Heart right ventricle (tissue), 16 donors: Measurements from ENCODE around the gene ZNF750. TPM values are rescaled to one million over a fixed set of nuclear protein-coding genes. Genes with fewer than 3 reads are reported as not detected.

Experiments
- ATAC-seq, 8 donors: fragments of 200-7000 bp; cut with Tn5 transposase; one replicate each; pipeline ENCODE4 v1.9.1; 2020; ENCODE audit warnings: mild to moderate bottlenecking in 8 of 8, moderate library complexity in 8 of 8, moderate number of reproducible peaks in 1 of 8
- DNase-seq, 2 donors: peaks; one replicate each; pipeline ENCODE4 v3.0.0-alpha.2; 2020
- H3K27ac ChIP-seq, 10 donors: fragments of 200-600 bp; sonication (generic) in 2 of 10; one replicate each; pipeline versions ENCODE4 v1.5.0 to v1.8.0; 2020 to 2022; ENCODE audit warnings: mild to moderate bottlenecking in 3 of 10
- H3K27me3 ChIP-seq, 7 donors: fragments of 200-600 bp; one replicate each; pipeline ENCODE4 v1.8.0; 2021 to 2022; ENCODE audit warnings: mild to moderate bottlenecking in 2 of 7
- H3K36me3 ChIP-seq, 9 donors: fragments of 200-600 bp; sonication (generic) in 1 of 9; one replicate each; pipeline versions ENCODE4 v1.5.0 to v1.8.0; 2020 to 2022; ENCODE audit warnings: mild to moderate bottlenecking in 2 of 9
- H3K4me1 ChIP-seq, 9 donors: fragments of 200-600 bp; sonication (generic) in 1 of 9; one replicate each; pipeline versions ENCODE4 v1.5.0 to v1.8.0; 2020 to 2022; ENCODE audit warnings: mild to moderate bottlenecking in 4 of 9
- H3K4me3 ChIP-seq, 10 donors: fragments of 200-600 bp; sonication (generic) in 2 of 10; one replicate each; pipeline versions ENCODE4 v1.5.0 to v1.8.0; 2020 to 2022; ENCODE audit warnings: mild to moderate bottlenecking in 7 of 10, moderate library complexity in 2 of 10
- H3K9me3 ChIP-seq, 11 donors: fragments of 200-600 bp in 10 of 11; sonication (generic) in 2 of 11; one replicate each; pipeline versions ENCODE4 v1.5.0 to v1.8.0; 2013 to 2022; ENCODE audit warnings: mild to moderate bottlenecking in 2 of 11, control low read depth in 1 of 11, moderate library complexity in 1 of 11
- WGBS, 2 donors: extraction: QIAGEN DNeasy Blood & Tissue Kit; methylation state at CpG; one replicate each; pipeline ENCODE4 v1.1.7; 2013; ENCODE audit warnings: inconsistent platforms in 1 of 2; 5-methylcytosine and 5-hydroxymethylcytosine counted together
- intact Hi-C, 10 donors: fragments of 100-400 bp; cut with DNase I; formaldehyde crosslinking; loops; one replicate each; pipeline versions ENCODE4 v1.11.1 to v1.14.2; 2022
- polyA plus RNA-seq, 2 donors: library from polyadenylated mRNA; stranded (reverse); fragments of 200-250 nt; gene quantifications; one replicate each; pipeline ENCODE4 v1.2.3, GENCODE V29; 2013
- total RNA-seq, 10 donors: library from RNA; stranded (reverse); fragmentation: NEBNext Ultra II Directional in 3 of 10; extraction: Animal tissue kit (Norgen Biotek cat#: 25700) in 3 of 10; gene quantifications; one replicate each; pipeline versions ENCODE4 v1.2.1 to v1.2.4, GENCODE V29; 2021 to 2023
- TF ChIP-seq, protein P1 (sequence below), 9 donors: fragments of 200-600 bp; sonication (generic) in 2 of 9; IDR thresholded peaks; one replicate each; pipeline versions ENCODE4 v1.5.0 to v1.8.0; 2021 to 2022; ENCODE audit warnings: antibody characterized with exemption in 9 of 9, mild to moderate bottlenecking in 5 of 9, moderate library complexity in 1 of 9
- donor health status: Arrhythmogenic right ventricular cardiomyopathy.
- donor health status: ischemic (EF 13 %, LVEDD 7.1; RV severe dilation, severe dysfunction).
- donor health status: healthy with polysubstance abuse.
- donor health status: DM: no; HTN: yes; CAD: no.
- donor health status: DM: no; HTN: no; CAD: no.
- donor health status: ischemic (EF 25% LVEDD 6.9; RV normal size, moderate dysfunction).
- donor health status: ischemic (EF 25% LVEDD 5.7; RV mildly dilated, moderate dysfunction).
- donor health status: healthy.
- donor health status: DM: yes; HTN: yes; CAD: no.
- donor health status: Ischemic cardiomyopathy.
- donor health status: ischemic (EF 35%, LVEDD 5.7; RV mildly dilated, moderate dysfunction).
- donor health status: nonischemic (EF 11% LVEDD 7.7; RV severe dilation, severe dysfunction).
- donor health status: DM: yes; HTN: yes; CAD: no.
- donor health status: PGD.
- donor health status: ischemic (EF 29% LVEDD 5.4; RV normal size, mild dysfunction).
- donor health status: nonischemic (EF 23%, LVEDD 6.1; RV moderate dilation, normal function).

The ZNF750 gene
- total and polyA plus RNA-seq, 12 donors: 0.11 to 0.20 (median 0.15) TPM; not detected in 7

DNA sequence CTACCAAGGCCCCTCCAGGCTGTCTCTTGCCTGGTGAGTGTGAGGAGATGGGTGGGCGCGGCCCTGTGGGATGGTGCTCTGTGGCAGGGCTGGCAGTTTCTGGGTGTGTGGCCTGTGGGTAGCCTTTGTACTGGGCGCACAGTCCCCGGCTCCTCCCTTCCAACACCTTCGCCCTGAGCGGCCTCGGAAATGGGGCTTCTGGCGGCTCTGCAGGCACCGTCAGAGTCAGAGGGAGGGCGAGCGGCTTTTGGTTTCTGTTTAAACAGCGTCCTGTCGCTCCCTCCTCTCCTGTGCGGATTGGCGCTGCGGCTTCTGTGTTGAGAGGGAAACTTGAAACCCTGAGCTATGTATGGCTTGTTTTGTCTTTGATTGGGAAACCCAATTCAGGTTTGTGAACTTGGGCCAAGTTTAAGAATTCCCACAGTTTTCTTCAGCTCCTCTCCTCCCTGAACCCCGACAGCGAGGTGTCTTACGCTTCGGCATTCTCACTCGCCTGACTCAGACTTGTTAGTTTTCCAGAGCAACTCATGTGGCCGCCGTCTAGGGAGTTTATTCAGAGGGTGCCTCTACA, 8.3 kb upstream of the ZNF750 start:
- 70 to 74% methylated on average over 23 of the region's 23 CpGs for WGBS, 2 donors
- DNase-seq (peak in 1 of 2 donors; percentile 50), ATAC-seq (peak in 4 of 8 donors; percentile 7 to 27 (median 22))
- TF ChIP-seq, protein P1, sequence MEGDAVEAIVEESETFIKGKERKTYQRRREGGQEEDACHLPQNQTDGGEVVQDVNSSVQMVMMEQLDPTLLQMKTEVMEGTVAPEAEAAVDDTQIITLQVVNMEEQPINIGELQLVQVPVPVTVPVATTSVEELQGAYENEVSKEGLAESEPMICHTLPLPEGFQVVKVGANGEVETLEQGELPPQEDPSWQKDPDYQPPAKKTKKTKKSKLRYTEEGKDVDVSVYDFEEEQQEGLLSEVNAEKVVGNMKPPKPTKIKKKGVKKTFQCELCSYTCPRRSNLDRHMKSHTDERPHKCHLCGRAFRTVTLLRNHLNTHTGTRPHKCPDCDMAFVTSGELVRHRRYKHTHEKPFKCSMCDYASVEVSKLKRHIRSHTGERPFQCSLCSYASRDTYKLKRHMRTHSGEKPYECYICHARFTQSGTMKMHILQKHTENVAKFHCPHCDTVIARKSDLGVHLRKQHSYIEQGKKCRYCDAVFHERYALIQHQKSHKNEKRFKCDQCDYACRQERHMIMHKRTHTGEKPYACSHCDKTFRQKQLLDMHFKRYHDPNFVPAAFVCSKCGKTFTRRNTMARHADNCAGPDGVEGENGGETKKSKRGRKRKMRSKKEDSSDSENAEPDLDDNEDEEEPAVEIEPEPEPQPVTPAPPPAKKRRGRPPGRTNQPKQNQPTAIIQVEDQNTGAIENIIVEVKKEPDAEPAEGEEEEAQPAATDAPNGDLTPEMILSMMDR (IDR thresholded peaks at IDR 0.05): no peak
- Histone ChIP-seq H3K27ac (peak overlapping the region; percentile 20 to 89 (median 70)), H3K9me3 (no peaks in the 10 kb centered on the region), H3K36me3 (no peaks in the 10 kb centered on the region), H3K4me3 (peak overlapping the region in 6 of 10 donors; percentile 23 to 58 (median 38)), H3K27me3 (no peaks in the 10 kb centered on the region), H3K4me1 (peaks cover 0 to 34% (median 12%) of the 10 kb centered on the region in 9 donors)
- intact Hi-C loops: loop anchor here in 2 of 10 donors (5.0 to 10.0 kb wide), 2 partner anchors 63 to 66 kb away; no protein-coding TSS in a partner anchor

- DNase-seq (no peak), ATAC-seq (peak; percentile 32 to 75 (median 54))
- peak overlapping the region in 9 of 10 donors; percentile 27 to 58 (median 47) for H3K4me3 ChIP-seq
- H3K36me3 ChIP-seq: no peaks in the 10 kb centered on the region
- H3K27me3 ChIP-seq: no peaks in the 10 kb centered on the region
- intact Hi-C loops: loop anchor here in 2 of 10 donors (5.0 to 10.0 kb wide), 2 partner anchors 61 to 64 kb away; no protein-coding TSS in a partner anchor
- peaks cover 0 to 34% (median 12%) of the 10 kb centered on the region in 9 donors for H3K4me1 ChIP-seq
- 60 to 68% methylated on average over 25 of the region's 25 CpGs for WGBS, 2 donors
- no peaks in the 10 kb centered on the region for H3K9me3 ChIP-seq
- H3K27ac ChIP-seq: peak overlapping the region; percentile 77 to 89 (median 81)
- TF ChIP-seq, protein P1 (IDR thresholded peaks at IDR 0.05): peak in 4 of 9 donors; percentile 19 to 45 (median 34)
Observed at GRCh38 chr17:82846061-82846691, 6.4 kb upstream of the ZNF750 start.

DNA sequence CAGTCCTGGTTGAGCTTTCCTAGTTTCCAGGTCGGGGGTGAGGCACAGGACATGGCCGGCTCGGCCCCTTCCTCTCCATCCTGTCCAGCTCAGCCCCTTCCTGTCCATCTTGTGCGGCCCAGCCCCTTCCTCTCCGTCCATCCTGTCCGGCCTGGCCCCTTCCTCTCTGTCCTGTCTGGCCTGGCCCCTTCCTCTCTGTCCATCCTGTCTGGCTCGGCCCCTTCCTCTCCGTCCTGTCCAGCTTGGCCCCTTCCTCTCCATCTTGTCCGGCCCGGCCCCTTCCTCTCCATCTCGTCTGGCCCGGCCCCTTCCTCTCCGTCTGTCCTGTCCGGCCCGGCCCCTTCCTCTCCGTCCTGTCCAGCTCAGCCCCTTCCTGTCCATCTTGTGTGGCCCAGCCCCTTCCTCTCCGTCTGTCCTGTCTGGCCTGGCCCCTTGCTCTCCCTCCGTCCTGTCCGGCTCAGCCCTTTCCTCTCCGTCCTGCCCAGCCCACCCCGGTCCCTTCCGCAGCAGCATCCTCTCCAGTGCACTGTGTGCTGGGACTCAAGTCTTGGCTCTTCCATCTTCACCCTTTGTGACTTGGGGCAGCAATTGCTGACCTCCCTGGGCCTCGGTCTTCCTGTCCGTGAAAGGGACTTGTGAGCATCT, 5.5 kb upstream of the ZNF750 start:
- H3K27ac ChIP-seq: peak overlapping the region; percentile 77 to 89 (median 84)
- peak; percentile 75 to 86 for DNase-seq
- peaks cover 0 to 34% (median 12%) of the 10 kb centered on the region in 9 donors for H3K4me1 ChIP-seq
- peak overlapping the region in 9 of 10 donors; percentile 27 to 58 (median 47) for H3K4me3 ChIP-seq
- H3K36me3 ChIP-seq: no peaks in the 10 kb centered on the region
- 61 to 68% methylated on average over 24 of the region's 24 CpGs for WGBS, 2 donors
- TF ChIP-seq, protein P1 (IDR thresholded peaks at IDR 0.05): no peak
- H3K9me3 ChIP-seq: no peaks in the 10 kb centered on the region
- no peaks in the 10 kb centered on the region for H3K27me3 ChIP-seq
- intact Hi-C loops: loop anchor here in 4 of 10 donors (1.0 to 10.0 kb wide), 5 partner anchors 15 to 63 kb away; no protein-coding TSS in a partner anchor
- ATAC-seq: peak; percentile 75 to 92 (median 89)

GRCh38 chr17:82844796-82845162, 5.0 kb upstream of the ZNF750 start:
- Histone ChIP-seq H3K4me3 (peak overlapping the region in 6 of 10 donors; percentile 6 to 58 (median 38)), H3K27me3 (no peaks in the 10 kb centered on the region), H3K27ac (peak overlapping the region; percentile 45 to 89 (median 78)), H3K36me3 (peaks cover 0 to 3% (median 0%) of the 10 kb centered on the region in 9 donors), H3K9me3 (no peaks in the 10 kb centered on the region), H3K4me1 (peaks cover 0 to 34% (median 12%) of the 10 kb centered on the region in 9 donors)
- intact Hi-C loops: loop anchor here in 4 of 10 donors (1.0 to 10.0 kb wide), 6 partner anchors 14 to 62 kb away; no protein-coding TSS in a partner anchor
- TF ChIP-seq, protein P1 (IDR thresholded peaks at IDR 0.05): no peak
- ATAC-seq: peak in 1 of 8 donors; percentile 0
- 64 to 73% methylated on average over 11 of the region's 11 CpGs for WGBS, 2 donors
- no peak for DNase-seq
